ENCODE data around the gene DNMT1. TPM values are rescaled to one million over a fixed set of nuclear protein-coding genes. Genes with fewer than 3 reads are reported as not detected.
"Not testable (repeated sequence)": the region's sequence is repeated elsewhere in the genome, so short reads cannot be mapped to it uniquely, and the experiment has no call there.

Gene DNMT1
- total RNA-seq, 4 donors from 2014 or later, result 36.1 to 54.4 (median 44.2) TPM

DNA sequence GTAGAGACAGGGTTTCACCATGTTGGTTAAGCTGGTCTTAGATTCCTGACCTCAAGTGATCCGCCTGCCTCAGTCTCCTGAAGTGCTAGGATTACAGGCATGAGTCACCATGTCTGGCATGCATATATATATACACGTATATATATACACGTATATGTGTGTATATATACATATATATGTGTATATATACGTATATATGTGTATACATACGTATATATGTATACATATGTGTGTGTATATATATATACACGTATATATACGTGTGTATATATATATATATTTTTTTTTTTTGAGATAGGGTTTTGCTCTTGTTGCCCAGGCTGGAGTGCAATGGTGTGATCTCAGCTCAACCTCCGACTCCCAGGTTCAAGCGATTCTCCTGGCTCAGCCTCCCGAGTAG lies 11.9 kb downstream of the DNMT1 start:
- Histone ChIP-seq H3K27me3 (no peaks in the 10 kb centered on the region), H3K4me3 (no peak overlapping the region), H3K27ac (no peak overlapping the region), H3K9me3 (no peaks in the 10 kb centered on the region), H3K4me1 (peaks cover 10% of the 10 kb centered on the region), H3K36me3 (peaks cover 51% of the 10 kb centered on the region)
- TF ChIP-seq EP300 (IDR thresholded peaks at IDR 0.05), result no peak
- TF ChIP-seq, protein P1, sequence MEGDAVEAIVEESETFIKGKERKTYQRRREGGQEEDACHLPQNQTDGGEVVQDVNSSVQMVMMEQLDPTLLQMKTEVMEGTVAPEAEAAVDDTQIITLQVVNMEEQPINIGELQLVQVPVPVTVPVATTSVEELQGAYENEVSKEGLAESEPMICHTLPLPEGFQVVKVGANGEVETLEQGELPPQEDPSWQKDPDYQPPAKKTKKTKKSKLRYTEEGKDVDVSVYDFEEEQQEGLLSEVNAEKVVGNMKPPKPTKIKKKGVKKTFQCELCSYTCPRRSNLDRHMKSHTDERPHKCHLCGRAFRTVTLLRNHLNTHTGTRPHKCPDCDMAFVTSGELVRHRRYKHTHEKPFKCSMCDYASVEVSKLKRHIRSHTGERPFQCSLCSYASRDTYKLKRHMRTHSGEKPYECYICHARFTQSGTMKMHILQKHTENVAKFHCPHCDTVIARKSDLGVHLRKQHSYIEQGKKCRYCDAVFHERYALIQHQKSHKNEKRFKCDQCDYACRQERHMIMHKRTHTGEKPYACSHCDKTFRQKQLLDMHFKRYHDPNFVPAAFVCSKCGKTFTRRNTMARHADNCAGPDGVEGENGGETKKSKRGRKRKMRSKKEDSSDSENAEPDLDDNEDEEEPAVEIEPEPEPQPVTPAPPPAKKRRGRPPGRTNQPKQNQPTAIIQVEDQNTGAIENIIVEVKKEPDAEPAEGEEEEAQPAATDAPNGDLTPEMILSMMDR (IDR thresholded peaks at IDR 0.05), result no peak
- no peak for TF ChIP-seq POLR2AphosphoS5 (IDR thresholded peaks at IDR 0.05)
- no peak for TF ChIP-seq POLR2A (IDR thresholded peaks at IDR 0.05)
- no peak for DNase-seq (ENCODE audit: low spot score in 2 of 2)
- 91% methylated on average over 10 of the region's 10 CpGs for WGBS

DNA sequence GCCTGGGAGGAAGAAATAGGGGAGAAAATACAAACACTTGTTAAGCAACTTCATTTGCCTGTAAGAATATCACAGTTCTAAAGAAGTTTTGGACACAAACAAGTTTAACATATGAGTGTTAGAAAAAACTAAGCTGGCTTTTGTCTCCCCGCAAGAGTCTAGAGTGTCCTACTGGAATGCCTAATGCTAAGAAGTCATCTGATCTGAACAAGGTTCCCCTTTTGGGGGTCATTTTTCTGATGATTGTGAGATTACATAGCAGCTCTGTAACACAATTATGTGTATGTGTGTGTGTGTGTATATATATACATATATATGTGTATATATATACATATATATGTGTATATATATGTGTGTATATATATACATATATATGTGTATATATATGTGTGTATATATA lies 12.7 kb downstream of the DNMT1 start:
- Histone ChIP-seq H3K36me3 (peaks cover 55% of the 10 kb centered on the region), H3K27me3 (no peaks in the 10 kb centered on the region), H3K9me3 (no peaks in the 10 kb centered on the region), H3K4me3 (no peak overlapping the region), H3K4me1 (peaks cover 10% of the 10 kb centered on the region), H3K27ac (no peak overlapping the region)
- 46% methylated on average over 1 of the region's 1 CpG for WGBS
- no peak for DNase-seq (ENCODE audit: low spot score in 2 of 2)
- no peak for TF ChIP-seq EP300 (IDR thresholded peaks at IDR 0.05)
- no peak for TF ChIP-seq POLR2AphosphoS5 (IDR thresholded peaks at IDR 0.05)
- TF ChIP-seq, protein P1 (IDR thresholded peaks at IDR 0.05), result no peak
- no peak for TF ChIP-seq POLR2A (IDR thresholded peaks at IDR 0.05)

DNA sequence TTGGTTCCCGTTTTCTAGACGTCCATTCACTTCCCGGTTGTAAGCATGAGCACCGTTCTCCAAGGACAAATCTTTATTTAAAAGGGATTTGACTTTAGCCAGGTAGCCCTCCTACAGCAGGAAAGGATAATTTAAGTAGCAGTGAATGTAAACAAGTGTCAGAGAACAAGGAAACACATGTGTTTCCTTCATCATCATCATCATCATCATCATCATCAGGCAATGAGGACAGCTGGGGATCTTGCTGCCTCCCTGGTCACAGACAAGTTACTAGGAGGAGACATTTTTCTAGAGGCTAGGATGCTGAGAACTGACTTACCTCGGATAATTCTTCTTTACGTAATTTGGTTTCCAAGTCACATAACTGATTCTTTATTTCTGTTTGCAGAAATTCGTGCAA lies 14.3 kb downstream of the DNMT1 start:
- TF ChIP-seq EP300 (IDR thresholded peaks at IDR 0.05), result no peak
- no peak for TF ChIP-seq POLR2A (IDR thresholded peaks at IDR 0.05)
- TF ChIP-seq, protein P1 (IDR thresholded peaks at IDR 0.05), result no peak
- no peak for TF ChIP-seq POLR2AphosphoS5 (IDR thresholded peaks at IDR 0.05)
- Histone ChIP-seq H3K27me3 (no peaks in the 10 kb centered on the region), H3K27ac (no peak overlapping the region), H3K4me1 (peaks cover 10% of the 10 kb centered on the region), H3K4me3 (no peak overlapping the region), H3K36me3 (peaks cover 62% of the 10 kb centered on the region), H3K9me3 (no peaks in the 10 kb centered on the region)
- 85% methylated on average over 7 of the region's 7 CpGs for WGBS
- DNase-seq (ENCODE audit: low spot score in 2 of 2), result no peak

DNA sequence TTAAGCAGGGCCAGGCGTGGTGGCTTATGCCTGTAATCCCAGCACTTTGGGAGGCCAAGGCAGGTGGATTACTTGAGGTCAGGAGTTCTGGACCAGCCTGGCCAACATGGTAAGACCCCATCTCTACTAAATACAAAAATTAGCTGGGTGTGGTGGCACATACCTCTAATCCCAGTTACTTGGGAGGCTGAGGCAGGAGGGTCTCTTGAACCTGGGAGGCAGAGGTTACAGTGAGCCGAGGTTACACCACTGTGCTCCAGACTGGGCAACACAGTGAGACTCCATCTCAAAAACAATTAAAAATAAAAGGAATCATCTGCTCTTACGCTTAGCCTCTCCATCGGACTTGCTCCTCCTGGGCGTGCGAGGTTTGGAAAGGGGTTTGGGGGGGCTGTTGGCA lies 14.7 kb downstream of the DNMT1 start:
- H3K27me3 ChIP-seq; DNase-seq (ENCODE audit: low spot score in 2 of 2); H3K4me3 ChIP-seq; H3K9me3 ChIP-seq; H3K27ac ChIP-seq: not testable (repeated sequence)
- WGBS, result 99% methylated on average over 6 of the region's 6 CpGs
- Histone ChIP-seq H3K36me3 (peaks cover 67% of the 10 kb centered on the region), H3K4me1 (peaks cover 10% of the 10 kb centered on the region)

DNA sequence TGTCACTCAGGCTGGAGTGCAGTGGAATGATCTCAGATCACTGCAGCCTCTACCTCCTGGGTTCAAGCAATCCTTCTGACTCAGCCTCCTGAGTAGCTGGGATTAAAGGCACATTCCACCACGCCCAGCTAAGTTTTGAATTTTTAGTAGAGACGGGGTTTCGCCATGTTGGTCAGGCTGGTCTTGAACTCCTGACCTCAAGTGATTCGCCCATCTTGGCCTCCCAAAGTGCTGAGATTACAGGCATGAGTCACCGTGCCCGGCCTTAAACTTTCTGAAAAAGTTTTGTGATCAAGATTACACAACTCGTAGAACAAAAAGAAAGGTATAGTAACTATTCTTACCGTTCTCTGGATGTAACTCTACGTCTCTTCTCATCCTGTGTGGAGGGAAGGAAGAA lies 21.2 kb downstream of the DNMT1 start:
- H3K36me3 ChIP-seq, result peaks cover 89% of the 10 kb centered on the region
- no peak overlapping the region for H3K27ac ChIP-seq
- TF ChIP-seq, protein P1 (IDR thresholded peaks at IDR 0.05), result no peak
- TF ChIP-seq POLR2AphosphoS5 (IDR thresholded peaks at IDR 0.05) (no peak), EP300 (IDR thresholded peaks at IDR 0.05) (no peak)
- H3K9me3 ChIP-seq, result no peaks in the 10 kb centered on the region
- H3K4me1 ChIP-seq, result no peaks in the 10 kb centered on the region
- H3K4me3 ChIP-seq, result no peak overlapping the region
- H3K27me3 ChIP-seq, result no peaks in the 10 kb centered on the region
- 80% methylated on average over 9 of the region's 9 CpGs for WGBS
- DNase-seq (ENCODE audit: low spot score in 2 of 2), result no peak

DNA sequence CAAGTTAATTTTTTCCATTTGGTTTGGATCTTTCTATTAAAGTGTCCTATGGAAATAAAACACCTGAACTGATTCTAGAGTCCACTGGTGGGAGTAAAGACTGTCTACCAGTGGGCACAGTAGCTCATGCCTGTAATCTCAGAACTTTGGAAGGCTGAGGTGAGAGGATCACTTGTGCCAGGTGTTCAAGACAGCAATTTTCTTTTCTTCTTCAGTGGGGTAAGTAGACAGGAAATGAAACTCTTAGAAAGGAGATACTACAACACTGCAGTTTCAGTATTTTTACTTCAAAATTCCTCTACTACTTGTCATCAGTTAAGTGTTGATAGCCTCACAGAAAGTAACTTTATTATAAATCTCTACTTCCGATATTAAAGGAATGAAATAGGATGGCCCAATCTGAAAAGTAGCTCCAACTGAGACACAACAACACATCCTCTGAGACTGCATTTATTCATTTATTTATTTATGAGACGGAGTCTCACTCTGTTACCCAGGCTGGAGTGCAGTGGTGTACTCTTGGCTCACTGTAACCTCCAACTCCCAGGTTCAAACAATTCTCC lies 26.3 kb downstream of the DNMT1 start:
- Histone ChIP-seq H3K27me3 (no peaks in the 10 kb centered on the region), H3K36me3 (peaks cover 91% of the 10 kb centered on the region), H3K4me1 (no peaks in the 10 kb centered on the region), H3K9me3 (no peaks in the 10 kb centered on the region), H3K4me3 (no peak overlapping the region), H3K27ac (no peak overlapping the region)
- WGBS, result 86% methylated on average over 2 of the region's 2 CpGs
- TF ChIP-seq, protein P1 (IDR thresholded peaks at IDR 0.05), result no peak
- TF ChIP-seq POLR2AphosphoS5 (IDR thresholded peaks at IDR 0.05) (no peak), POLR2A (IDR thresholded peaks at IDR 0.05) (no peak), EP300 (IDR thresholded peaks at IDR 0.05) (no peak)
- no peak for DNase-seq (ENCODE audit: low spot score in 2 of 2)

All from suprapubic skin (tissue), 4 donors.